T47D (cell line): ENCODE data around the gene SAA2.
"Not testable (repeated sequence)": the region's sequence is repeated elsewhere in the genome, so short reads cannot be mapped to it uniquely, and the experiment has no call there.

Source experiments
- DNase-seq, 2 experiments: peaks; one replicate each; pipeline versions ENCODE4 v3.0.0 to v3.0.0-alpha.2; 2011 to 2012; ENCODE audit warnings: low read depth in 1 of 2, low spot score in 1 of 2
- JUND ChIP-seq: IDR thresholded peaks from 2 replicates; pipeline ENCODE4 v1.6.1; 2012; ENCODE audit warnings: low read depth
- in situ Hi-C: cut with HindIII; loops from 2 replicates; pipeline ENCODE4 v1.10.0; 2016; ENCODE audit warnings: low sequenced_read_pairs, low pct_unique_long_range_greater_than_20kb

SAA2 gene

DNA sequence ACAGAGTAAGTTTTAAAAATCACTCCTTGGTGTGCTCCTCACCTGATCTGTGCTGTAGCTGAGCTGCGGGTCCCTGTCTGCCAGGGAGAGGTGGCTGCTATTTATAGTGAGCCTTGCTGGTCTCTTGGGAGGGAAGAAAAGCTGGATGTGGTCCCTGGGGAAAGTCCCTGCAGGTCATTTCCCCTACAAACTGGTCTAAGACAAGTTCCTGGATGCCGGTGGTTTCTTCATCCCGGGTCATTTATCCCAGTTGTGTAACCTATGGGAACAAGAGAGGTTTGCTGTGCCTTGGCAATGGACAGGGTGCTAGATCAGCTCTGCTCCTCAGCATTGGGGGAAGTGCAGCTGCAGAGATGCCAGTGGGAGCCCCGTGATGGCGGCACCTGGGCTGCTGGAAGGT lies at the start of gene SAA2:
Gene SAA2, minus strand, starts transcription at position 108 of the 400 bp plus-strand sequence. CDS start 657 bp downstream, outside the sequence.
- in situ Hi-C loops, result no loop called here

DNA sequence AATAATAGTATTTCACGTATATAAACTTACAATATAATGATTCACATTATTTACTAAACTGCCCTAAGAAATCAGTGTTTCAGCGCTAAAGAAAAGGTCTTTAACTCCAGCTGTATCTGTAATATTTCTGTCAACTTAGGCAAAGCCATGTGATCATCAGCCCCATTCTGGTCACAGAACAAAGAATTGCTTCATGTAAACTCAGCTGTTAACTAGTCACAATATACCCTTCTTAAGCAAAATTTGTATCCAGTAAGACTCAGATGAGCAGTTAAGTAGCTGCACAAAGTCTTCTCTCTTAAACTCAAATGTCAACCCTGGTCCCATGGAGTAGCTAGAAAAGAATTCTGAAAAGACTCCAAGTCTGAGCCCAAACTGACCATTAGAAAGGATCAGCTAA lies 46.8 kb upstream of the SAA2 start:
- no peak for TF ChIP-seq JUND
- in situ Hi-C loops, result no loop called here
- DNase-seq, result no peak

More for the DNA sequence above, at the start of gene SAA2:
- no peak for TF ChIP-seq JUND
- no peak for DNase-seq

DNA sequence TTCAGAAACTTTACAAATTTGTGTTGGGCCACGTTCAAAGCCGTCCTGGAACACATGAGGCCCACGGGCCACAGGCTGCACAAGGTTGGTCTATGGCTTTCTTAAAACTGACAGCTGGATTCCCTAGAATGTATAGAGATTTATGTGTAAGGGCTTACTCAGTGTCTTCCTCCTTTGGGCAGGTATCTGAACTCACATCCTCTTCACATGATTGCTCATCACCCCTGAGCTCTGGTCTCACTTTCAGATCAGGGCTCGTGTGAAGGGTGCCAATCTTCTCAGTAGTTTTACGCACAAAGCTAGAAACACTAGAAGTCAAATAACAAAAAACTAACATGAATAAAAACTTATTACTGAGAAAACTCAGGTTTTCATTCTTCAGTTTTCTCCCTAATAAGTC lies 46.4 kb upstream of the SAA2 start:
- in situ Hi-C loops, result no loop called here
- no peak for DNase-seq
- TF ChIP-seq JUND, result no peak

DNA sequence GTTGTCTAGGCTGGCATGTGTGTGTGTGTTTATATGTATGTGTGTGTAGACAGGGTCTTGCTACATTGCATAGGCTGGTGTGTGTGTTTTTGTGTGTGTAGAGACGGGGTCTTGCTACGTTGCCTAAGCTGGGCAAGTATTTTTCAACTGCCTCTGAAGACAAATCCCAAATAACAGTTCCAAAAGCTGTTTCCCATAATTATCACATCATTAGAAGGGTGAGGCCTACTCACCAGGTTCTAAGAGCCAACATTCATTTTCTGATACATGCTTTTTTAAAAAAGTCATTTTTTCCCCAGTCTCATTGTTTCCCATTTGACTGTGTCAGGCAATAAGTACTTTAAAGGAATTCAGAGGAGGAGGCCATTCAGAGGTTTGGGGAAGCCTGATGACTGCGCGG lies 40.4 kb upstream of the SAA2 start:
- in situ Hi-C loops, result no loop called here
- DNase-seq, result no peak
- TF ChIP-seq JUND, result no peak

DNA sequence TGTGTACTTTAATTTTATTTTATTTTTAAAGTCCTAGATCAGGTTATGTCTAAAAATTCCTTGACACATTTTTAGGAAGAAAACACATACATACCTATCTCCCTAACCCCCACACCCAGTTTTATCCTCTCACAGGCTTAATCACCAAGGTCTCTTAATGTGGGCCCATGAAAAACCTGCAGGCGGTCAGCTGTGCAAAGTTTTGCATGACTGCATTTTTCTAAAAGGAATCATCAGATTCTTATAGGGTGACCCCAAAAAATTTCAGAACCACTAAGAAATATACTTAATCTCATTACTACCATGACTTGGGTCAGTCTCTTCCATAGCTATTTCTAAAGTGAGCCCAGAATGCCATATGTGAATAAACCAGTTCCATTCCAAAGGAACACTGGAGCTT lies 37.4 kb upstream of the SAA2 start:
- no peak for DNase-seq
- in situ Hi-C loops, result no loop called here
- no peak for TF ChIP-seq JUND

DNA sequence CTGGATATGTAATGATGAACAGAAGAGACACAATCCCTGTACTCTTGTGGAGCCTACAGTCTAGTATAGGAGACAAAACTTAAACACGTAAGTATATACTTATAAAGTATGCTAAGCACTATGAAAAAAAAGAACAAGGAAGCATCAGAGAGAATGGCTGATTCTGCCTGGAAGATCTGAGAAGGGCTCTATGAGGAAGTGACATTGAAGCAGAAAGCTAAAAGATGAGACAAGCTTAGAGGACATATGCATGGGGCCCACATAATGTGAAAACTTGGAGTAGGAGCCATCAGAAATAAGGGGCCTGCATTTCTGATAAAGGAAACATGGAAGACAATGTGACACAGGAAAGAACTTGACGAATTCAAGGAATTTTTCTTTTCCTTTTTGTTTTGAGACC lies 34.2 kb upstream of the SAA2 start:
- no peak for DNase-seq
- TF ChIP-seq JUND, result no peak

DNA sequence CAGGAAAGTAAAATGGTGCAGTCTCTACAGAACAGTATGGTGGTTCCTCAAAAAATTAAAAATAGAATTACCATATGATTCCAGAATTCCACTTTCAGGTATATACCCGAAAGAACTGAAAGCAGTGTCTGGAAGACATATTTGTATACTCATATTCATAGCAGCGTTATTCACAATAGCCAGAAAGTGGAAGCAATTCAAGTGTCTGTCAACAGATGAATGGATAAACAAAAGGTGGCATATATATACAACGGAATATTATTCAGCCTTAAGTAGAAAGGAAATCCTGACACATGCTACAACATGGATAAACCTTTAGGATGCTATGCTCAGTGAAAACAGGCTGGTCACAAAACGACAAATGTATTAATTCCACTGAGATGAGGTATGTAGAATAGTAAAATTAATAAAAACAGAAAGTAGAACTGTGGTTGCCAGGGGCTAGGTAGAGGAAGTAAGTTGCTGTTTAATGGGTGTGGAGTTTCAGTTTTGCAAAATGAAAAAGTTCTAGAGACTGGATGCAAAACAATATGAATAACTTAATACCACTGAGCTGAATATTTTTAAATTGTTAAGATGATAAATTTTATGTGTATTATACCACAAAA lies 32.1 kb upstream of the SAA2 start:
- in situ Hi-C loops, result no loop called here
- DNase-seq, result no peak
- no peak for TF ChIP-seq JUND

More for the DNA sequence above, 34.2 kb upstream of the SAA2 start:
- in situ Hi-C loops, result no loop called here

DNA sequence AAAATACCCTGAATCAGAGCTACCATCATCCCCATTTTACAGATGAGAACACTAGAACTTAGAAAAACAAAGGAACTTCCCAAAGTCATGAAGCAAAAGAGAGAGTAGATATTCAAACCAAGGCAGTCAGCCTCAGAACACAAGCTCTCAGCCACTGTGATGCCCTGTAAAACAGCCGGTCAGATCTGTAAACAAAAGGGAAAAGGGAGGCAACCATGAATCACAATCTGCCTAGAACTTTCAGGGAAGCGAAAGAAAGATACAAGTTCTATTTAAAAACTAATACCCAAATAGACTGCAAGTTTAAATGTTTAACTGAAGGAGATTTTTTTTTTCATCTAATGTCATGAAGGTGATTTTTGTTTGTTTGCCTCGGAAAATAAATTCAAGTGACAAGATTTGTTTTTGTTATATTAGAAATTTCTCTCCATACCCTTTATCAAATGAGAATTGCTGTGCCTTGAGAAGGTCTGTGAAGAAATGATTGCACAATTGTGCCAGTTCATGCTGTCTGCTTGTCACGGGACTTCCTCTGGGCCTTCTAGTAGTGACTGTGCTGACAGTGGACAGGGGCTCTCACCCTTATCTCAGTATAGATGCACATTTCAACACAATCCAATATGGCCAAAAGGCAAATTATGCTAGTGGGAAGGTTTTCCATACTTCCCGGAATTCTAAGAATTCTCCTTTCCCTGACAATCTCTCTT lies 29.2 kb upstream of the SAA2 start:
- no peak for DNase-seq

DNA sequence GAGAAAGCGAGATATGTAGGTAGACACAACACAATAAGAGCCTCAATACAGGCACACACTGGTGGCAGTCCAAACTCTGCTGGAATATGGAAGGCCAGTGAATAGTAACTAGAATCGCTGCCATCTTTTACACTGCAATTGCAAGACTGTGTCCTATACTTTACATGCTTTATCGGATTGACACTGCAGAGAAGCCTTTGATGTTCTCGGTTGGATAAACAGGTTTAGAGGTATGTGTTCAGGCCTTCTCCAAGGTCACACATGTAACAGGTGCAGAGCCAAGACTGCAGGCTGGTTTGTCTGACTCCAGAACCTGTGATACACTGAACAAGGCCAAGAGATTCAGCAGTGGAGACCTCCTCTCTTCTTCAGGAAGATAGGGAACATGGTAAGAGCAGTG lies 22.7 kb upstream of the SAA2 start:
- DNase-seq, result no peak
- TF ChIP-seq JUND, result no peak
- in situ Hi-C loops, result no loop called here

More for the DNA sequence above, 29.2 kb upstream of the SAA2 start:
- TF ChIP-seq JUND, result no peak
- in situ Hi-C loops, result no loop called here

DNA sequence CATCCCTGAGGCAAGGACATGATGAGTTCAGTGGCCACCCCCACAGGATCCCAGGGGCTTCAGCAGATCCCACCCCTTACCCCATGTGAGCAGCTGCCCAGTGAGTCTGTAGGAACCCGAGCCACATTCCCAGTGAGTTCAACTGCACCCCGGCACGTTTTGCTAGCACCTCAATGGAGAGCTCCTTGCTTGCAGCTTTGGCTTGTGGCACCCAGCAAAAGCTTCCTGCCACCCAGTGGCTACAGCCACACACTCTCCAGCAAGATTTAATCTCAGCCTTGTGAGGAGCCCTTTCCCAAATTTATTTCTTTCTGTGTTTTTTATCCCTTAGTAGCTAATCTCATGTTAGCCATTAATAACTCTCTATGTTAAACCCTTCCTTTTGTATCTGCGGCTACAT lies 21.6 kb upstream of the SAA2 start:
- no peak for TF ChIP-seq JUND
- peak; percentile 13 to 15 for DNase-seq
- in situ Hi-C loops, result no loop called here

DNA sequence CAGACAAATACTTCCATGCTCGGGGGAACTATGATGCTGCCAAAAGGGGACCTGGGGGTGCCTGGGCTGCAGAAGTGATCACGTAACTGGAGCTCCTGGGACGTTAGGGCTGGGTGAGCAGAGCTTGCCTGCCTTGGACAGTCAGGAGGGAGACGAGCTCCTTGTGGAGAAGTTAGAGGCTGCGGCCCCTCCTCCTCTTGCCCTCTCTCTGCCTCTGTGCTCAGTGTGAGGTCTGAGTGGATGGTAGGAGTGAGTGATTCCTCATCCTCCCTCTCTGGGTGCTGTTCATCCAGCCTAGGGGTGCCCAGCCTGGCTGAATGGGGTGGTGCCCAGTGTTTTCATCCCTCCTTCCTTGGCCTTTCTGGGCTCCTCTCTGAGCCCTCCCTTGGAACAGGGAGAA lies 20.8 kb upstream of the SAA2 start:
- DNase-seq, in situ Hi-C loops: not testable (repeated sequence)

DNA sequence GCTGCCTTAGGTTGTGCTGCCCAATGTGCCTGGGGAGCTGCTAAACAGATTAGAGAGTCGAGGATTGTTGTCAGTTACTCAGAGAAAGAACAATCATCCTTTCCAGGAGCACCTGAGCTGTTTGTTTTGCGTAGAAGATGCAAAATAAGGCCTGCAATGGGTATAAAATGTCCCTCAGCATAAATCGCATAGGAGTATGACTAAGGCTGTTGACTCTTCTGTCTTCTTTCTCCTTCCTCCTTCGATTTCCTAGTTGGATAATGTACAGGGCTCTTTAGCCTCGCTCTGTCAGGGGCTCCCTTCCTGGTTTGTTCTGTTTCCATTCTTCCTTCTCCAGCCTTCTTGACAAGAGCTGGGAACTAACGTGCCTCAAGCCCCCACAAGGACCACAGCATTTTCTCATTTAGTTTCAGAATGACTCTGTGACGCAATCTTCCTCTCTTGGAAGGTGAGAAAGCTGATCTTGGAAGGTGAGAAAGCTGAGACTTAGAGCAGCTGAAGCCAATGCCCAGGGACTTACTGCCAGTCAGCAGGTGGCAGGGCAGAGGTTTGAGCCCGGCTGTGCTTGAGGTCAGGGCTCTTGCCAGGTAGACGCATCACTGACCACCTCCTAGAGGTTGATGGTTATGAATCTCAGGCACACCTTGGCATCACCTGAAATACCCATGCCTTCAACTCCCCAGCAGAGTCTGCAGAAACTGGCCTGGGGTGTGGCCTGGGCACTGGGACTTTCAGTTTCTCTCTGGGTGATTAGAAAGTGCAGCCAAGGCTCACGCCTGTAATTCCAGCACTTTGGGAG lies 19.1 kb upstream of the SAA2 start:
- in situ Hi-C loops, DNase-seq: not testable (repeated sequence)

DNA sequence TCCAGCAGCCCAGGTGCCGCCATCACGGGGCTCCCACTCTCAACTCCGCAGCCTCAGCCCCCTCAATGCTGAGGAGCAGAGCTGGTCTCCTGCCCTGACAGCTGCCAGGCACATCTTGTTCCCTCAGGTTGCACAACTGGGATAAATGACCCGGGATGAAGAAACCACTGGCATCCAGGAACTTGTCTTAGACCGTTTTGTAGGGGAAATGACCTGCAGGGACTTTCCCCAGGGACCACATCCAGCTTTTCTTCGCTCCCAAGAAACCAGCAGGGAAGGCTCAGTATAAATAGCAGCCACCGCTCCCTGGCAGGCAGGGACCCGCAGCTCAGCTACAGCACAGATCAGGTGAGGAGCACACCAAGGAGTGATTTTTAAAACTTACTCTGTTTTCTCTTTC lies 17.5 kb upstream of the SAA2 start, which contains the start of gene SAA1:
Gene SAA1, plus strand, starts transcription at position 316 of the 400 bp plus-strand sequence. CDS start 624 bp downstream, outside the sequence.
- DNase-seq, result no peak
- in situ Hi-C loops, result no loop called here
- TF ChIP-seq JUND, result no peak
